Subcutaneous adipose tissue (tissue), 4 donors: Measurements from ENCODE around the gene ESYT3. TPM values are rescaled to one million over a fixed set of nuclear protein-coding genes. Genes with fewer than 3 reads are reported as not detected.

Experiments used
- total RNA-seq, 4 donors: library from RNA; depleted of rRNA; stranded (reverse); fragments of >200 nt; gene quantifications; one replicate each; pipeline ENCODE4 v1.1.0, GENCODE V29; 2016
- TF ChIP-seq, protein P1 (sequence below): fragments of 450-650 bp; IDR thresholded peaks from one replicate; pipeline ENCODE4 v1.5.1; 2016; ENCODE audit warnings: low read depth, mild to moderate bottlenecking, control low read depth, antibody characterized with exemption, moderate library complexity

The ESYT3 gene
- total RNA-seq, 4 donors from 2014 or later: 0.17 to 0.44 TPM; not detected in 2

DNA sequence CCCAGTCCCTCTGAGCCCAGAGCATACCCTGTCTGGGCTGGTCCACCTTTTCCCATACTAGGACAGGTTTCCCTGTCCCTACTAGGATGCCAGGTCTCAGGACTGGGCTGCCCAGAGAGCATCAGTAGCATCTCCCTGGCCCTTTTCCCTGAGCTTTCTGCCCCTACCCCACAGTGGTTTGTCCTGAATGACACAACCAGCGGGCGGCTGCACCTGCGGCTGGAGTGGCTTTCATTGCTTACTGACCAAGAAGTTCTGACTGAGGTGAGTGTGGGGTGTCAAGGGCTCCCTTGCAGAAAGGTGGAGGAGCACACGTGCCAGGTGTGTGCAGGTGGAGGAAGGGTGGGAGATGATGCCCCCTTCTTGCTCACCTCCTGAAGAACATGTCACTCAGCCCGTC is 33.5 kb downstream of the ESYT3 start:
- TF ChIP-seq, protein P1, sequence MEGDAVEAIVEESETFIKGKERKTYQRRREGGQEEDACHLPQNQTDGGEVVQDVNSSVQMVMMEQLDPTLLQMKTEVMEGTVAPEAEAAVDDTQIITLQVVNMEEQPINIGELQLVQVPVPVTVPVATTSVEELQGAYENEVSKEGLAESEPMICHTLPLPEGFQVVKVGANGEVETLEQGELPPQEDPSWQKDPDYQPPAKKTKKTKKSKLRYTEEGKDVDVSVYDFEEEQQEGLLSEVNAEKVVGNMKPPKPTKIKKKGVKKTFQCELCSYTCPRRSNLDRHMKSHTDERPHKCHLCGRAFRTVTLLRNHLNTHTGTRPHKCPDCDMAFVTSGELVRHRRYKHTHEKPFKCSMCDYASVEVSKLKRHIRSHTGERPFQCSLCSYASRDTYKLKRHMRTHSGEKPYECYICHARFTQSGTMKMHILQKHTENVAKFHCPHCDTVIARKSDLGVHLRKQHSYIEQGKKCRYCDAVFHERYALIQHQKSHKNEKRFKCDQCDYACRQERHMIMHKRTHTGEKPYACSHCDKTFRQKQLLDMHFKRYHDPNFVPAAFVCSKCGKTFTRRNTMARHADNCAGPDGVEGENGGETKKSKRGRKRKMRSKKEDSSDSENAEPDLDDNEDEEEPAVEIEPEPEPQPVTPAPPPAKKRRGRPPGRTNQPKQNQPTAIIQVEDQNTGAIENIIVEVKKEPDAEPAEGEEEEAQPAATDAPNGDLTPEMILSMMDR: no peak

DNA sequence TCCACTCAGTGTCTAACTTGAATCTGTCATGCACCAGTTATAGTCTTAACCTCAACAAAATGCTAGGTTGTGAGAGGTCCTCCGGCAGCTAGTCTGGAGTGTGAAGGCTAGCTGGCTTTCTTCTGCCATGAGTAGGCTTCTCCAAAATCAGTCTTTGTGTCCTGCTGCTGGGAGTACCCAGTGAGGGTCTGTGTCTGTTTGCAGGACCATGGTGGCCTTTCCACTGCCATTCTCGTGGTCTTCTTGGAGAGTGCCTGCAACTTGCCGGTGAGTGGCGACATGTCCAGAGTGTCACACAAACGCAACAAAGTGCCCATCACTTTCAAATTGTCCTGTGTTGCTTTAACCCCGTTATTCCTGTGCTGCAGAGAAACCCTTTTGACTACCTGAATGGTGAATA is 34.0 kb downstream of the ESYT3 start:
- TF ChIP-seq, protein P1: no peak

GRCh38 chr3:138468886-138469285 is 34.5 kb downstream of the ESYT3 start:
- TF ChIP-seq, protein P1: no peak

GRCh38 chr3:138469874-138470273 is 35.5 kb downstream of the ESYT3 start:
- TF ChIP-seq, protein P1: no peak

GRCh38 chr3:138470687-138471086 is 36.3 kb downstream of the ESYT3 start:
- TF ChIP-seq, protein P1: no peak

- TF ChIP-seq, protein P1: no peak
These were observed 37.1 kb downstream of the ESYT3 start for GRCh38 chr3:138471481-138471880.

DNA sequence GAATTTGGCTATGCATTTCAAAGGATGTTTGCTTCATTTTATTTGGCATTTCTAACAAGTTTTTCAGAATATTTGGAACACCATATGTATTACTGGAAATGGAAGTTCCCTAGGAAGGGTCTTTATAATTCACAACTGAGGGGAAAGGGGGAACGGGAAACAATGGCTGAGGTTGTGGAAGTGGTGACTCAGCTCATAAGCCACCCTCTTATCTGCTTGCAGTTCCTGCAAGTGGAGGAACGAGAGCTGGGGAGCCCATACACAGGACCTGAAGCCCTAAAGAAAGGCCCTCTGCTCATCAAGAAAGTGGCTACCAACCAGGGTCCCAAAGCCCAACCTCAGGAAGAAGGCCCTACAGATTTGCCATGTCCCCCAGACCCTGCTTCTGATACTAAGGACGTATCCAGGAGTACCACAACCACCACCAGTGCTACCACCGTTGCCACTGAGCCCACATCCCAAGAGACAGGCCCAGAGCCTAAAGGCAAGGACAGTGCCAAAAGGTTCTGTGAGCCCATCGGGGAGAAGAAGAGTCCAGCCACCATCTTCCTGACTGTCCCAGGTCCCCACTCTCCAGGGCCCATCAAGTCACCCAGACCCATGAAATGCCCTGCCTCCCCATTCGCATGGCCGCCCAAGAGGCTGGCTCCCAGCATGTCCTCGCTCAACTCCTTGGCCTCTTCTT is 37.9 kb downstream of the ESYT3 start:
- TF ChIP-seq, protein P1: no peak
